Measurements from ENCODE around the gene LY6G5B.

The LY6G5B gene

DNA sequence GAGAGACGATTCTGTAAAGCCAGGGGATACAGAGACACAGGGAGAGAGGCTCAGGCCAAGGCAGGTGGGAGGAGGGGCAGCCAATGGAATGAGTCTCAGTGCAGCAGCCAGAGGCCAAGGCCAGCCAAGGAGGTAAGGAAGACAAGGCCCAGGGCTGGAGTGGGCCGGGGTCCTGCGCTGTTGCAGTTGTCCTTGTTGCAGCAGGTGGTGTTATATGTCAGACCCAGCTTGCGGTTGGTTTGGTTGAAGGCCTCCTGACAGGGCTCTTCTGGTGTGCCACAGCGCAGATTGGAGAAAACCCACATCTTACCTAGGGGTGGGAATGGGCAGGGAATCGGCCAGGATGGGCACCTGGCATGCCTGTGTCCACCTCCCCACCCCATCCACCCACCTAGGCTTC is 49.2 kb downstream of the LY6G5B start:
- TF ChIP-seq, protein P1, sequence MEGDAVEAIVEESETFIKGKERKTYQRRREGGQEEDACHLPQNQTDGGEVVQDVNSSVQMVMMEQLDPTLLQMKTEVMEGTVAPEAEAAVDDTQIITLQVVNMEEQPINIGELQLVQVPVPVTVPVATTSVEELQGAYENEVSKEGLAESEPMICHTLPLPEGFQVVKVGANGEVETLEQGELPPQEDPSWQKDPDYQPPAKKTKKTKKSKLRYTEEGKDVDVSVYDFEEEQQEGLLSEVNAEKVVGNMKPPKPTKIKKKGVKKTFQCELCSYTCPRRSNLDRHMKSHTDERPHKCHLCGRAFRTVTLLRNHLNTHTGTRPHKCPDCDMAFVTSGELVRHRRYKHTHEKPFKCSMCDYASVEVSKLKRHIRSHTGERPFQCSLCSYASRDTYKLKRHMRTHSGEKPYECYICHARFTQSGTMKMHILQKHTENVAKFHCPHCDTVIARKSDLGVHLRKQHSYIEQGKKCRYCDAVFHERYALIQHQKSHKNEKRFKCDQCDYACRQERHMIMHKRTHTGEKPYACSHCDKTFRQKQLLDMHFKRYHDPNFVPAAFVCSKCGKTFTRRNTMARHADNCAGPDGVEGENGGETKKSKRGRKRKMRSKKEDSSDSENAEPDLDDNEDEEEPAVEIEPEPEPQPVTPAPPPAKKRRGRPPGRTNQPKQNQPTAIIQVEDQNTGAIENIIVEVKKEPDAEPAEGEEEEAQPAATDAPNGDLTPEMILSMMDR (IDR thresholded peaks at IDR 0.05; ENCODE audit: borderline replicate concordance, insufficient read depth, low read depth, low read length): no peak

DNA sequence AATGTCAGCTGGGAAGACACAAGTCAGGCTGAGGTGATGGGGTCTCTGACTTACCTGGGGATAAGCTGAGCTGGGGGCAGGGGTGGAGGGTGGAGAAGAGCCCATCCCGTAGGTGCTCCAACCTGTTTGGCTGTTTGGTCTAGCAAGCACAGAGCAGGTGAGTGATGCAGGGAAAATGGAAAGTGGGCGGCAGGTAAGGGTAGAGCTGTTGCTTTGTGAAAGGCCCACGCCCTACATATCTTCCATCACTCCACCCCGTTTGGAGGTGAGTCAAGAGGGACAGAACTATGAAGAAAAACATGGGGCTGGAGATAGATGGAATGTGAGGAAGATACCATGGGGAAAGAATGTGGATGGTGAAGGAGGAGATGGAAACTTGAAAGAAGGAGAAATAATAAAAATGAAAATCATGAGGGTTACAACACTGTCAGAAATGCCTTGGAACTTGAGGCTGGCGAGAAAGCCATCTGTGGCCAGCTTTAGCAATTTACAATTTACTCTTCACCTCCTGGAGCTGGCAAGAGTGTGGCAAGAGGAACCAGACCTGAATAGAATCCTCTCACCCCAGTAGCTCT is 50.5 kb downstream of the LY6G5B start:
- TF ChIP-seq, protein P1 (IDR thresholded peaks at IDR 0.05; ENCODE audit: borderline replicate concordance, insufficient read depth, low read depth, low read length): no peak
- H3K4me3 ChIP-seq (ENCODE audit: low read depth, low read length): no peak overlapping the region

More for the DNA sequence above, 49.2 kb downstream of the LY6G5B start:
- H3K4me3 ChIP-seq (ENCODE audit: low read depth, low read length): no peak overlapping the region

DNA sequence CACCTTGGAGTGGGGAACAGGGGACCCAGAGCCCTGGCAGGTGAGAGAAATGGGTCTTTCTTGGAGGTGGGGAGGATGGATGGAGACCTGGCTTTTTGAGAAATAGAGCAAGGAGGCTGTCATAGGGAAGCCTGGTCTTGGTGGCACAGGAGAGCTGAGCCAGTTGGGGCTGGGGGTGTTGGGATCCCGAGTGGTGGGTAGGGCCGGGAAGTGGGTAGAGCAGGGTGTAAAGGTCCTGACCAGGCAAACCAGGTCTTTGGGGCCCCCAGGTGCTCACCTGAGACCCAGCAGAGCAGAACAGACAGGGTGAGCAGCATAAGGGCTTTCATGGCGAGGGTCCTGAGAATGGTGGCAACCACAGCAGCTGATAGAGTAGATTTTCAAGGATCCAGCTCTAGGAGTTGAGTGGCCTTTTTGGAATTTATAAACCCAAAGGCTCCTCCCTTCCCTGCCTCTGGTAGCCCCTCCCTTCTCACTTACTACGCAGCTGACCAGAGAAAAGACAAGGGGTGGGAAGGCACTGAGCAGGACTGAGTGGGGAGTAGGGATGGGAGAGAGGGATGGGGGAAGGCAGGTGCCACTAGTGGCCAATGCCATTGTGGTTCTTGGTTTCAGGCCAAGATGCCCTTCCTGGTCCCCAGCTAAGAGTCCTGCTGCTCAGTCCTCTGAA is 51.7 kb downstream of the LY6G5B start, which contains the start of gene LY6G6C:
Gene LY6G6C (minus strand): TSS at position 396 of the 670 bp plus-strand sequence. CDS start 67 bp downstream, at position 329.
- TF ChIP-seq, protein P1 (IDR thresholded peaks at IDR 0.05; ENCODE audit: borderline replicate concordance, insufficient read depth, low read depth, low read length): no peak
- H3K4me3 ChIP-seq (ENCODE audit: low read depth, low read length): no peak within 1 kb of the TSS

DNA sequence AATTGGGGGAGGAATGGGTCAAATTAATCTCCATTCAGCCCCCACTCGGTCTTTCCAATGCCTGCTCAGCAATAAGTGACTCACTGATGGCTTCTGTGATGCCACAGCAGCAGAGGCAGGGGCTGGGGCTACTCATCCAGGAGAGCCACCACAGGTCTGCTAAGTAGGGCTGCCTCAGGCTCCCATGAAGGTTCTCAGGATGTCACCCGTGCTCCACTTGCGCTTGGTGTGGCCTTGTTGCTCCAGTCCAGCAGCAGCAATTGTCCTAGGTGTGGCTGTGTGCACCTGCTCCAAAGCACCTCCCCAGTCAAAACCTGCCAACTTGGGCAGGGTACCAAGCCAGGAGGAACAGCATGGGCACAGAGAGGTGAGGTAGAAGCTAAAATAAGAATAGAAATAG is 52.4 kb downstream of the LY6G5B start:
- H3K4me3 ChIP-seq (ENCODE audit: low read depth, low read length): no peak overlapping the region
- TF ChIP-seq, protein P1 (IDR thresholded peaks at IDR 0.05; ENCODE audit: borderline replicate concordance, insufficient read depth, low read depth, low read length): no peak

All from GM12875 (cell line).